Colonic mucosa (tissue), 4 donors: ENCODE results near the gene RARB. TPM values are rescaled to one million over a fixed set of nuclear protein-coding genes. Genes with fewer than 3 reads are reported as not detected.
A peak's percentile ranks its signal among the peaks of the same experiment; 100 is the strongest.

Source experiments
- DNase-seq: peaks from one replicate; pipeline ENCODE4 v3.0.0-alpha.2; 2020
- H3K27ac ChIP-seq: fragments of 200-600 bp; one replicate; pipeline ENCODE4 v1.8.0; 2021
- H3K27me3 ChIP-seq: fragments of 200-600 bp; one replicate; pipeline ENCODE4 v1.8.0; 2021
- H3K36me3 ChIP-seq: fragments of 200-600 bp; one replicate; pipeline ENCODE4 v1.8.0; 2021
- H3K4me1 ChIP-seq: fragments of 200-600 bp; one replicate; pipeline ENCODE4 v1.8.0; 2021; ENCODE audit warnings: mild to moderate bottlenecking
- H3K4me3 ChIP-seq: fragments of 200-600 bp; one replicate; pipeline ENCODE4 v1.8.0; 2021
- H3K9ac ChIP-seq, 2 donors: one replicate each; pipeline ENCODE4 v1.7.0; 2013; ENCODE audit warnings: control low read depth in 2 of 2, low read depth in 2 of 2, low read length in 2 of 2
- H3K9me3 ChIP-seq: fragments of 200-600 bp; one replicate; pipeline ENCODE4 v1.8.0; 2021
- CTCF ChIP-seq: fragments of 200-600 bp; IDR thresholded peaks from one replicate; pipeline ENCODE4 v1.8.0; 2022; ENCODE audit warnings: antibody characterized with exemption, mild to moderate bottlenecking
- intact Hi-C: fragments of 100-400 bp; cut with DNase I; formaldehyde crosslinking; loops from one replicate; pipeline ENCODE4 v1.14.1; 2022
- total RNA-seq, 2 donors: library from RNA; stranded (reverse); fragmentation: NEBNext Ultra II Directional in 1 of 2; extraction: Animal tissue kit (Norgen Biotek cat#: 25700) in 1 of 2; gene quantifications; one replicate each; pipeline ENCODE4 v1.2.1, GENCODE V29; 2021
- donor health status: healthy.
- donor health status: DM: no; HTN: no; CAD: no.
- donor health status: DM: no; HTN: no; CAD: no.

RARB gene
- total RNA-seq, 2 donors from 2014 or later, result 0.54 to 0.74 TPM

GRCh38 chr3:25427563-25427941, 511 bp upstream of the RARB start:
- no peaks in the 10 kb centered on the region for H3K36me3 ChIP-seq
- no peak for TF ChIP-seq CTCF
- H3K4me1 ChIP-seq, result no peaks in the 10 kb centered on the region
- DNase-seq, result no peak
- H3K27ac ChIP-seq, result peak overlapping the region; percentile 39
- no peaks in the 10 kb centered on the region for H3K9me3 ChIP-seq
- H3K27me3 ChIP-seq, result no peaks in the 10 kb centered on the region
- intact Hi-C loops, result no loop called here
- H3K4me3 ChIP-seq, result peak overlapping the region; percentile 29
- peak overlapping the region; percentile 32 to 59 for H3K9ac ChIP-seq

- no peak for DNase-seq
- TF ChIP-seq CTCF, result no peak
- Histone ChIP-seq H3K27ac (peak overlapping the region; percentile 39), H3K27me3 (no peaks in the 10 kb centered on the region), H3K4me3 (peak overlapping the region; percentile 29), H3K36me3 (no peaks in the 10 kb centered on the region), H3K9me3 (no peaks in the 10 kb centered on the region), H3K4me1 (no peaks in the 10 kb centered on the region), H3K9ac (peak overlapping the region; percentile 58 to 59)
- intact Hi-C loops, result no loop called here
These were observed 799 bp downstream of the RARB start for GRCh38 chr3:25428789-25429335.

GRCh38 chr3:25429361-25430286, 1.6 kb downstream of the RARB start:
- Histone ChIP-seq H3K4me3 (no peak overlapping the region), H3K9ac (no peak overlapping the region), H3K9me3 (no peaks in the 10 kb centered on the region), H3K27ac (no peak overlapping the region), H3K27me3 (no peaks in the 10 kb centered on the region), H3K4me1 (no peaks in the 10 kb centered on the region), H3K36me3 (no peaks in the 10 kb centered on the region)
- intact Hi-C loops, result no loop called here
- DNase-seq, result no peak
- TF ChIP-seq CTCF, result no peak

- H3K27ac ChIP-seq, result no peak overlapping the region
- H3K4me1 ChIP-seq, result no peaks in the 10 kb centered on the region
- DNase-seq, result no peak
- no peaks in the 10 kb centered on the region for H3K36me3 ChIP-seq
- H3K9me3 ChIP-seq, result no peaks in the 10 kb centered on the region
- no peaks in the 10 kb centered on the region for H3K27me3 ChIP-seq
- intact Hi-C loops, result no loop called here
- H3K9ac ChIP-seq, result no peak overlapping the region
- no peak for TF ChIP-seq CTCF
- no peak overlapping the region for H3K4me3 ChIP-seq
These were observed 2.3 kb downstream of the RARB start for GRCh38 chr3:25430287-25430934.

- no peaks in the 10 kb centered on the region for H3K4me1 ChIP-seq
- intact Hi-C loops, result no loop called here
- H3K4me3 ChIP-seq, result no peak overlapping the region
- no peaks in the 10 kb centered on the region for H3K9me3 ChIP-seq
- H3K27me3 ChIP-seq, result no peaks in the 10 kb centered on the region
- H3K9ac ChIP-seq, result no peak overlapping the region
- DNase-seq, result no peak
- no peak overlapping the region for H3K27ac ChIP-seq
- no peaks in the 10 kb centered on the region for H3K36me3 ChIP-seq
- TF ChIP-seq CTCF, result no peak
These were observed 3.1 kb downstream of the RARB start for GRCh38 chr3:25430935-25431770.
